Activated naive CD4-positive, alpha-beta T cell treated with Interleukin-2 at 50 U/mL for 16 hours (primary cell): ENCODE data around the gene SIK2.

Experiments
- DNase-seq: peaks from one replicate; pipeline ENCODE4 v3.0.0-alpha.2; 2020

The SIK2 gene

DNA sequence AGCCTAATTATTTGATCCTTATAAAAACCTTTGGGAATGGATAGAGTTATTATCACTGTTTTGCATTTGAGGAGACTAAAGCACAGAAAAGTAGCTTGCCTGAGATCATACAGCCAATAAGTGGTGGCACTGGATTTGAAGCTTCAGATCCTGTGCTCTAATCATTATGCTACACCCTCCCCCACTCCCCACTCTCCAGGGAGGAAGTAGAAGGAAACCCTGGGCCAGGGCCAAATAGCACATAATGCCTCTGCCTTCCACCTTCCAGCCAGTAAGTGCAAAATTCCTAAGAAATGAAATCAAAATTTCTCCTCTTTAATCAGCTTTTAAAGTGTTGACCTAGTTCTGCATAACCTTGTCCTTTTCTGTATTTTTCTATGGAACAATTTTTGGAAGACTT, 61.6 kb downstream of the SIK2 start:
- no peak for DNase-seq

DNA sequence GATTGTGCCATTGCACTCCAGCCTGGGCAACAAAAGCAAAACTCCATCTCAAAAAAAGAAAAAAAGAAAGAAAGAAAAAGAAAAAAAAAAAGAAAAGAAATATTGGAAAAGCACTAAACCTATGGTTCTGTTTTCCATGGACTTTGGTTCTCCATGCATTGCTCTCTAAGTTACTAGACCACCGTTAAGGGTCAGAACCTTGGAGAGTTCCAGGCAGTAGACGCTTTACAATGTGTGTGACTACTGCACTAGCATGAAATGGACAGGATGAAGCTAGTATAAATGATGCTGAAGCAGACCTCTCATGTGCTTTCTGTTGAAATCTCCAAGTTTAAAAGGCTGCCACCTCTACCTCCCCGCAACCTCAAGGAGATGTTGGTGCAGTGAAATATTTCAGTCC, 63.5 kb downstream of the SIK2 start:
- no peak for DNase-seq

DNA sequence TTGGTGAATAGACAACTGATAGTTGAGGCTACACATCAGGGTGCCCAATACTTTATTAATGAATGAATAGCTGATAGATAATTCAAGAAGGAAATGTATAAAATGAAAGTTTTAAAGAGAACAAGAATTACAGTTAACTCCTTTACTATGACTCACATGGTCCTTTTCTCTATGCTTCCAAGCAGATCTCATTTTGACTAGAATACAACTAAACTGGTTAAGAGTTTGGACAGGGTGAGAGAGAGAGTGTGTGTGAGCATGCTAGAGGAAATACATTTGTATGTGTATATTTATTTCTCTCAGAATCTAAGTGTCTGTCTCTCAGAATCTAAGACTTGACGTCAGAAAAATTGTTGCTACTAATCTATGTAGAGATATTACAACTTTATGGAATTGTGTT, 66.7 kb downstream of the SIK2 start:
- no peak for DNase-seq

DNA sequence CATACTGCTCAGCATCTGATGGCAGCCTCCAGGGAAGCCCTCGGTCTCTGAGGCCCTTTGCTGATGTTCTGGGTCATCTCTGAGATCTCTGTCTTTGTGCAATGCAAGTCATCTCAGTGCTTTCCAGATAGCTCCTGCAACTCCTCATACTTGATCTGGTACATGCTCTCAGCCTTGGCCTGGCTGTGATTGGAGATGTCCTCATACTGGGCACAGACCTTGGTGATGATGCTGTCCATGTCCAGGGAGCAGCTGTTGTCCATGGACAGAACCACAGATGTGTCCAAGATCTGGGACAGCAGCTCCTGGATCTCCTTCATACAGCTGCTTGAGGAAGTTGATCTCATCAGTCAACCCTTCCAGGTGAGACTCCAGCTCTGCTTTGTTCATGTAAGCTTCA, 69.1 kb downstream of the SIK2 start:
- no peak for DNase-seq

DNA sequence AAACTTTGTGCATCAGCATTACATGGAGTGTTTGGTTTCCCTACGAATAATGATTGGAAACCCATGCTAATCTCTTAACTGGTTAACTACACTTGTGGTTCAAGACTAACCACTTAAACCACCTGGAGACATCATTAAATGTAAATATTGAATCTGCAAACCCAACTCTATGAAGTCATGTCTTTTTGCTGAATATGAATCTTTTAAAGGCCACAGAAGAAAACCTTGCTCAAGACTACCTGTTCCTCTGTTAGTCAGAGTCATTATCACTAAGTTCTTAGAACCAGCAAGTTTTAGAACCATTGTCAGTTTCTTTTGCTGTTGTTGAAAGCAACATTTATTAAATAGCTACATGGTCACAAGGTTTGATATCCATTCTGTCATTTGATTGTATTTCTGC, 70.7 kb downstream of the SIK2 start:
- no peak for DNase-seq

DNA sequence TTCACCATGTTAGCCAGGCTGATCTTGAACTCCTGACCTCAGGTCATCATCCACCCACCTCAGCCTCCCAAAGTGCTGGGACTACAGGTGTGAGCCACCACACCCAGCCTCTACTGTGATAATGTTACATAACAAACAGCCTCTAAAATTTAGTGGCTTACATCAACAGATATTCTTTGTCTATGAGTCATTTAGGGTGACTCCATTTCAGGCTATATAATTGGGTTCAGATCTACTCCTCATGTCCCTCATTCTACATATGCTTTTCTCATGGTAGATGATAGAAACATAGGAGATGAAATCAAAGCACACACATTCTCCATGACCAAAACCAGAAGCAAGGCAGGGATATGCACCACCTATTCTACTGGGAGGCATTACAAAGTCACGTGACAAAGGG, 72.7 kb downstream of the SIK2 start:
- no peak for DNase-seq

DNA sequence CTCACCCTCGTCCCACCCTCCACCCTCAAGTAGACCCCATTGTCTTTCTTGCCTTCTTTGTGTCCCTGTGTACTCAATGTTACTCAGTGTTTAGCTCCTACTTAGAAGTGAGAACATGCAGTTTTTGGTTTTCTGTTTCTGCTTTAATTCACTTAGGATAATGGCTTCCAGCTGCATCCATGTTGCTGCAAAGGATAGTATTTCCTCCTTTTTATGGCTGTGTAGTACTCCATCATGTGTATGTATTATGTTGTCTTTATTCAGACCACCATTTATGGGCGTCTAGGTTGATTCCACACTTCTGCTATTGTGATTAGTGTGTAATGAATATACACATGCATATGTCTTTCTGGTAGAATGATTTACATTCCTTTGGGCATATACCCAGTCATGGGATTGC, 73.6 kb downstream of the SIK2 start:
- no peak for DNase-seq

DNA sequence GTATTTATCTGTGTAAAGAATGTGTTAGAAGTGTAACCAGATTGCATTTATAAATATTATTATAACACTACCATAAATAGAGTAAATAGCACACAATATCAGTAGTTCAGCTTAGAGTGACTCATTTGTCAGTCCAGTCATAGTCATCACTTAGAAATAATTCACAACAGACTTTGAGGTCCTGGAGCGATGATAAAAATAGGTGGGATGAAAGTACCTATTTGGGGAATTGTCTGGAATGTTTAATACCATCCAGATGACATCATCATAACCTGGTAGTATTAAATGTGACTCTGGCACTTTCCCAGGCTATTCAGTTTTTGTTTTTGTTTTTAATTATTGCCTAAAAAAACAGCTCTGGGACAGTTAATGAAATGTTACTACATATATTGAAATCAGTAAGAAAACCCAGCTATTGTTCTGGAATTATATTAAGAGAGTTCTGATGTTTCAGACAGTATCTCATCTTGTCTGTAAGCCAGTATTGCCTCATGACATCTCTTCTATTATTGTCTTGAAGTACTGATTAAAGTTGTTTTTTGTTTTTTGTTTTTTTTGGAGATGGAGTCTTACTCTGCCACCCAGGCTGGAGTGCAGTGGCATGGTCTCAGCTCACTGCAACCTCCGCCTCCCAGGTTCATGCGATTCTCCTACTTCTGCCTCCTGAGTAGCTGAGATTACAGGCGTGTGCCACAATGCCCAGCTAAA, 74.8 kb downstream of the SIK2 start:
- DNase-seq, result no peak

DNA sequence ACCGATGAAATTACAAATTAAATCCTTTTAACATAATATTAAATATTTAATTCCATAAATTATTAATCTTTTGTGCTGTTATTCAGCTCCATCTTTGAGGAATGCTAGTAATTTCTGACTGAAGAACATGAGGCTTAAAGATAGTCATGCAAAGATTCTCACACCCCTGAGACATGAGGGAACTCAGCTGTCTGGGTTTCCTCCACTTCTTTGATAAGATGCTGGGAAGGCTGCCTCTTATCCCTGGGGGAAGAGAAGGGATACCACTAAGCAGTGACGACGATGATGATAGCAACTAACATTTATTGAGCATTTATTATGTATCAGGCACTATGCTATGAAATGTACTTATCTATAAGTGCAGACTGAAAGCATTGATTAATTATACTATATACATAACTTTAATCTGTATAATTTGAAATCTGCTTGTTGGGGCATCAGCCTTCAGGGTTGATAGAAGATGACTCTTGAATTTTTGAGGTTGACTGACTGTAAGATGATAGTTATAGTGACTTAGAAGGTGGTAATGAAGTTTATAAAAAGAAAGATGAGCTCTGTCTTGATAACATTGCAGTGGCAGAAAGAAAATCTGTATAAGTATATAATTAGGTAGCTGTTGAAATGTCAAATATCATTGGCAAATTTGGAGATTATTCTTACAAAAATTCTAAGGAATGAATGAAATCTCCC, 78.4 kb downstream of the SIK2 start:
- DNase-seq, result no peak

DNA sequence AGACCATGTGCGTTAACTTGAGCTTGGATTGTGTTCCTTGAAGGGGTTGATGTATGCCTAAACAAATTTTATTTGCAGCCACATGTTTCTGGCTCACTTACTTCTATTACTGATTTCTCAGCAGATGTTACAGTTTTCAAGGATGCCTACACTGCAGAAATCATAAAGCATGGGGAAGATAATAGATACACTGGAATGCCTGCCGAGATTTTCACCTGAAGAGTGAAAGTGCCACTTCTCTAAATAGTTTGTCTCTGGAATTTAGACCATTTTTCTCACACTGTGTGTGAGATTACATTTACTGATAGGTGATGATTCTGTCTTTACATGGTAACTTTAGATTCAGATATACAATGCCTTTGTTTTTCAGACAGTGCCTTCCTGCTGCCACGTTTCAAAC, 81.6 kb downstream of the SIK2 start:
- no peak for DNase-seq

DNA sequence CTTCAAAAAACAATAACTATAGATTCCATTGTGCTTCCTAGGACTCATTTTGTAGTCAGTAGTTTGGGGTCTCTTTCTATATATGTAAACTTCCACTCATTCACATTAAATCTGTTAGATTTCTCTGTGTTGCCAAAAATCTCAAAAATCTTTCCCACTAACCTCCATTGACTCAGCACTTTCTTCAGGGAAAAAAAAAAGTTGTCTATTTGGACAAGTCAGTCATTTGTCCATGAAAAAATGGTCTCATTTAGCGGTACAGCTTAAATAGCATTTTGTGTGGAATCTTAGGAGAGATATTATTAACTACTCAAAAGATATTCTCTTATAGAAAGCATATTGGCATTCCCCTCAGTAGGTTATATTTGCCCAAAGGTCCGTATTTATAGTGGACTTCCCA, 82.0 kb downstream of the SIK2 start:
- no peak for DNase-seq

DNA sequence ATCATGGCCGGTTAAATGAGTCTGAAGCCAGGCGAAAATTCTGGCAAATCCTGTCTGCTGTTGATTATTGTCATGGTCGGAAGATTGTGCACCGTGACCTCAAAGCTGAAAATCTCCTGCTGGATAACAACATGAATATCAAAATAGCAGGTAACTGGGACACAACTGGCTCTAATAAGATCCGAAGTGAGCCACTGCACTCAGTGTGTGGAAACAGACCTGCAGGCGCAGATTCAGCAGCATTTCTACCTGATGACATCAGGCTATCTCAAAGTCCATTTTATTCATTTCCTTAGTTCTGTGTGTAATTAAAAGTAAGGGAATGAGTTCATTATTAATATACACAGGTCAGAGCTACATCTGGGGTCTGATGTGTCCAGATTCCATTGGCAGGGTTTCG, 85.8 kb downstream of the SIK2 start:
- DNase-seq, result no peak

DNA sequence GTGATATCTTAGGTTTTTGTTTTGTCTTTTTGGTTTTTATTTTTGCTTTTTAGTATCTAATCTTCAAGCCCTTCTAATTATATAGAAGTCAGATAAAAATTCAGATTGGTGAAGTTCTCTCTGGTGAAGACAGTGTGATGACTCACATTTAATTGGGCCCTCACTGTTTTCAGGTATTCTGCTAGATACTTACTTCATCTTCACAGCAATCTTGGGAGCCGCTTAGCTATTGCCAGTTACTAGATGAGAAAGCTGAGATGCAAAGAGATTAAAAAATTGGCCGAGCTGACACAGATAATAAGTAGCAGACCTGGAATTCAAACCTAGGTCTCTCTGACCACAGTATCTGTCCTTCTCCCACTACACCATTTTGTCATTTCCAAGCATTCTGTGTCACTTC, 88.9 kb downstream of the SIK2 start:
- no peak for DNase-seq

DNA sequence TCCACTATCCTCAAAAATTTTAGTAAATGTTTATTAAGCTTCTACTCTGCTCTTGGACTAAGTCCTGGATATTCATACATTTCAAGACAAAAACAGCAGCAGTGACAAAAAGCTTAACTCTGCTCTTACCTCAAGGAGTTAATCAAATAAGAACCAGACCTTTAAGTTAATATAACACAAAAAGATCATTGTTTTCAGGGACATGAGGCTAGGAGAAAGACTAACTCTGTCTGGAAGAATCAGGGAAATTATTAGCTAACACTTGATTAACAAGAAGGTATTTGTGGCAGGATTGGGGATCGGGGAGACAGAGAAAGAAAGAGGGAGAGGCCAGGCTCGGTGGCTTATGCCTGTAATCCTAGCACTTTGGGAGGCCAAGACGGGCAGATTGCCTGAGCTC, 89.5 kb downstream of the SIK2 start:
- DNase-seq, result no peak

DNA sequence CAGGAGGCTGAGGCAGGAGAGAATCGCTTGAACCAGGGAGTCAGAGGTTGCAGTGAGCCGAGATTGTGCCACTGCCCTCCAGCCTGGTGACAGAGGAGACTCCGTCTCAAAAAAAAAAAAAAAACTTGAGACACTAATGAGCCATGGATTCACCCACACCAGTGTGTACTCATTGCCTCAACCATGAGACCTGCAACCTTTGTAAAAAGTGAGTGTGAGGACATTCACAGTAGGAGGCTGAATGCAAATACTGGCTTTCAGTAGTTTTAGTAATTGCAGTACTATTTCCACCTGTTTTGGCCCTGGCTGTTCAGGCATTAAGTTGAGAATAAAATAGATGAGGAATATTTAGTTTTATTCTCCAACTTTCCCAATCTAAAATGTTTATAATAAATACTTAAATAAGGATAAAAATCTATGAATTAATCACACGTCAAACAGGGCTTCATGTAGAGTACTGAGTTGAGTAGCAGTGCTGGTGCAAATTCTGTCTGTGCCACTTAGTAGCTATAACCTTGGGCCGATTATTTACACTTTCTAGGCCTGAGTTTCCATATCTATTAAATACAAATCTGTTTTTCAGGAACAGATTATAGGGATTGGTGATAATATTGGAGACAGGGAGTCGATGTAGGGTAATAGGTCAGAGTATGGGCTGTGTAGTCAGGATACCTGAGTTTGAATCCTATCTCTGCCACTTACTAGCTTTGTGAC, 91.1 kb downstream of the SIK2 start:
- DNase-seq, result no peak

DNA sequence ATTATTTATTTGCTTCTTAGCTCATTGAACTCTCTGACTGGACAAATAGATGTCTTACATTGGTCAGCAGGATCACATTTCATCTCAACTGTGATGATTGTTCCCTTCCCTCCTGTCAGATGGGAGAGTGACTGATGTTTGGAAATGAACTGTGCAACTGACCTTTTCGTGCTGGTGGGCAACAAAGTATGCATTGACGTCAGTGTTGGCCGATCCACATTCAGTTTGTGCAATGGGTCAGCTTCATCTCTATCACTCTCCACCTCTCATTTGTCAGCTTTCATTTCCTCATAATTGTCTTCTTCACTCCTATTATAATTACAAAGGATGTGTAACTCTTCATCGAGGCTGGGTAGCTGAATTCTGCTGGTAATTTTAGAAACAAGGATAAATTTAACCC, 92.6 kb downstream of the SIK2 start:
- DNase-seq, result no peak

DNA sequence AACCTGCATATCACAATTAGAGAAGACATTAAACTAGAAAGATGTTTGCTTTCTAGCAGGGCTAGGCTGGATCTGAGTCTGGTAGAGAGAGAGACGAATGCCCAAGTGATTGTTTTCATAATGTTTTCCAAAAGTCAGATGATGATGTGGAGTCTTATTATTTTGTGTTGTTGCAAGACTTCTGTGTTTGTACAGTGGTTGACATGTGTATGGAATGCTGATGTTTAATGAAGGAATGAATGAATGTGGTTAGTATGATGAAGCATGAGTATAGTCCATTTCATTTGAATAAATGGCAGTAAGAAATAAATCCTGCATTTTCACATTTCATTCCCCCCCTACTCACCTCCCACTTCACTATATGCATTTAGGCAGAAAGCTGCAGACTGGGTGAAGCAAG, 94.3 kb downstream of the SIK2 start:
- no peak for DNase-seq

DNA sequence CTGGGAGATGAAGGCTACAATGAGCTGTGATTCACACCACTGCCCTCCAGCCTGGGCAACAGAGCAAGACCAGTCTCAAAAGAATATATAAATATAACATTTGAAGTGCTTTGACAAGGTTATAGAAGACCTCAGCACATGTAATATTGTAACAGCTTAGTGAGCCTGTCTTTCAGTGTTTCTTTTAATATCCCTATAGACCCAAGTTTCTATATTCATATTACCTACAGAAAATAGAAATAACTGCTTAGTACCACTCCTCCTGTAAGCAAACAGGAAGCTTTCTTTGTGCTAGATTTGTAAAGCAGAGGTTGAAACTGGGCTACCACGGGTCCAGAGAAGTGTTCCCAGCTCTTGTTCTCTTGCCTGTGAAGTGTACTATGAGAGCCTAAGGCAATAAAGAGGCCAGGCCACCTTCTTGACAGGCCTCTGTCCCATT, 95.7 kb downstream of the SIK2 start:
- DNase-seq, result no peak

DNA sequence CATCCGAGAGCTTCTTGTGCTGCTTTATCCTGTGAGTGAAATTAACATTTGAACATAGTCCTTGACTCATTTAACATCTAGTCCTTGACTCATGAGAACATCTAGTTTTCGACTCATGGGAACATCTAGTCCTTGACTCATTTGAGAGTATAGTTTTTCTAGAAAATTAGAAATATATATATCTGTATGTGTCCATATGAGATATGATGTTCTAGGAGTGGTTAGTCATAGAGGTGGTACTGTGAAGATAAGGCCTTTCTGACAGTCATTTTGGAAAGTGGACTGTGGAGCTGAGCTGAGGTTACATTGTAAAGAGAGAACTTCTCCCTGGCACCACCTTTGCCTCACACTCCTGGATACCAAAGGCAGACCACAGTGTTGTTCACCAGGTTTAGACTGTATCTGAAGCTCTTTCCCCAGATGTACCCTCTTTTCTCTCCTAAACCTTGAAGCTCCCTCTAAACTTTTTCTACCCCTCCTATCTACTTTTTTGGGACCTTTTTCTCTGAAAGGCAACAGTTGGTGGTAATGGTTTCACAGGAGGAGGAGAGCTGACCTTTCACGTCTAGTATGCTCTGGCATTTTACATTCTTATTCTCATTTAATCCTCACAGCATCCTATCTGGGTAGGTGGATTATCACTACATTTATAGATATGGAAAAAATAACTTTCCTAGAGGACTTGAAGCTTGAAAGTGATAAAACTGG, 96.8 kb downstream of the SIK2 start:
- no peak for DNase-seq

DNA sequence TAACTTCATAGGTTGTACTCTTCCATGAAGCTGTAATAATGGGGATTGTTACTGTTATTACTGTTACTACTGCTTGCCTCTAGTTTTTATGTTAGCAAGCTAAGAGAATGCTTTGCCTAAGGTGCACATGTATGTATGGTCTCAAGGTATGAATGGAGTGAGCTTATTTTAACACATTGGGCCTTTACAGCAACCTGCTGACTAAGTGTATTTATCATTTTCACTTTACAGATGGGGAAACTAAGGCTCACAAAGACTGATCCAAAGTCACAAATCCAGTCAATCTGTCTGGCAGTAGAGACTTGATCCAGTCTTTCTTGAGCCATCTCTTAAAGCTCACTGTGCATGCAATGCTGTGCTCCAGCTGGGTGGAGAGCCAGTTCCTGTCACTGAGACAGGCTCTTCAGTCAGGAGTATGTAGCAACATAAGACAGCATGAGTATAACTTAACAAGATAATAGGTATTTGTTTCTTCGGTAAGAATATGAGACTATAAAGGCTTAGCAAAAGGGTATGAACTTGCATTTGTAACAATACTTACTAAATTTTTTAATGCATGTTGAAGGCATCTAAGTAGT, 97.4 kb downstream of the SIK2 start:
- no peak for DNase-seq

DNA sequence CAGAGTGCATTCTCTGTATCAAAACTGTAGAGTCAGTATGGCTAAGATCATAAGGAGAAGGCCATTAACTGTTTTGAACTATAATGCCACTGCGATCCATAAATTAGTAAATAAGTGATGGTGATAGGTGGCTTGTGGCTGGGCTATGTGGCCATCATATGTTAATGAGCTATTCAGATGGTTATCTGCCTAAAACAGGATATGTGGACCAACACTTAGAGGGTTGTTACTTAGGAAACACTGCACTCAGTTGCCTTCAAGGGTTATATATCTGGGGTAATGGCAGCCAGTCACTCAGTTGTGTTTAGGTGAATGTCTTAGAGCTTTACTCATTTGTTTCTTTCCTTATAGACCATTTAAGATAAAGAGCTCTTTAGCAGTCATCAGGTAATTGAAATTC, 97.9 kb downstream of the SIK2 start:
- DNase-seq, result no peak

DNA sequence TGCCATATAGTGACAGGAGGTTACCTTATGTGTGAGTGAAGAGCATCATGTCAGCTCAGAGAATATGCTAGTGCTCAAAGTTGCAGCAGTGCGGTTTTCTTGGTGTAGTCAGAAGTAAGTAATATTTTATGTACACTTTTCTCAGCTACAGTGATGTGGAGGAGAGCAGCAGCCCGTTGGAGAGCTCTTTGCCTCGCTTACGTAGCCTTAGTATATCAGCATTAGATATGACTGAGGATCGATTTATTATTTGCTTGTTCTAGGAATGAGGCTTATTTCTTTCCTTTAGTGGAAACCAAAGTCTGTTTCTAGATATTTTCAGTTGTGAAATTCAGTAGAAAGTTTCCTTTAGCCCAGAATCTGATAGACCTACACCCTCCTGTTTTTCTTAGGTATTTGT, 100.4 kb downstream of the SIK2 start:
- DNase-seq, result no peak

DNA sequence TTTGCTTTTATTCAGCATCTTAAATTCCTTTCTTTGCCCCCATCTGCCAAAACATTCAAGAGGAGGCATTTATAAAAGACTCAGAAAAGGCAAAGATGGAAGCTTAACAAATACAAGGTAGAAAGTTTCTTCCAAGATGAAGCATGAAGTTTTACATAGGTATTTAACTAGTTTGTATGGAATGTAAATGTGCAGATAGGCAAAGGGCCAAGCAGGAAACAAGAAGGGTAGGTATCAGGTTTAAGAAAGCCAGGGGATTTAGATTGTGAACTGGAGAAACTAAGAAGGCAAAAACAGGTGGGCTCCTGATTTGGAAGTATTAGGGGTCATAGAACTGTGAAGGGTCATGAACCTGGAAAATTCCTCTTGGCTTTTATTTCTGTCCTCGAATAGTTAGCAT, 101.3 kb downstream of the SIK2 start:
- DNase-seq, result no peak
